ENCODE results near the gene RFLNA.

RFLNA gene

GRCh38 chr12:124301084-124301654 is 6.3 kb downstream of the RFLNA start:
- TF ChIP-seq SIN3A (IDR thresholded peaks at IDR 0.05; ENCODE audit: borderline replicate concordance, insufficient read depth, low read length) (no peak), TAF1 (IDR thresholded peaks at IDR 0.05; ENCODE audit: borderline replicate concordance, insufficient read depth, low read length) (no peak), POLR2AphosphoS5 (IDR thresholded peaks at IDR 0.05; ENCODE audit: low read depth, low read length) (no peak), FOXP2 (optimal IDR thresholded peaks at IDR 0.05; ENCODE audit: borderline replicate concordance, extremely low read depth, extremely low read length, insufficient read depth) (no peak), REST (IDR thresholded peaks at IDR 0.05; ENCODE audit: insufficient read depth in 1 of 2, low read depth in 2 of 2, low read length in 2 of 2) (no peak)

- TF ChIP-seq POLR2AphosphoS5 (IDR thresholded peaks at IDR 0.05; ENCODE audit: low read depth, low read length) (no peak), SIN3A (IDR thresholded peaks at IDR 0.05; ENCODE audit: borderline replicate concordance, insufficient read depth, low read length) (no peak), REST (IDR thresholded peaks at IDR 0.05; ENCODE audit: insufficient read depth in 1 of 2, low read depth in 2 of 2, low read length in 2 of 2) (no peak), TAF1 (IDR thresholded peaks at IDR 0.05; ENCODE audit: borderline replicate concordance, insufficient read depth, low read length) (no peak), FOXP2 (optimal IDR thresholded peaks at IDR 0.05; ENCODE audit: borderline replicate concordance, extremely low read depth, extremely low read length, insufficient read depth) (no peak)
These were observed 7.4 kb downstream of the RFLNA start for GRCh38 chr12:124302241-124302806.

GRCh38 chr12:124302807-124303578 is 8.1 kb downstream of the RFLNA start:
- no peak for TF ChIP-seq POLR2AphosphoS5 (IDR thresholded peaks at IDR 0.05; ENCODE audit: low read depth, low read length)
- no peak for TF ChIP-seq SIN3A (IDR thresholded peaks at IDR 0.05; ENCODE audit: borderline replicate concordance, insufficient read depth, low read length)
- no peak for TF ChIP-seq FOXP2 (optimal IDR thresholded peaks at IDR 0.05; ENCODE audit: borderline replicate concordance, extremely low read depth, extremely low read length, insufficient read depth)
- no peak for TF ChIP-seq REST (IDR thresholded peaks at IDR 0.05; ENCODE audit: insufficient read depth in 1 of 2, low read depth in 2 of 2, low read length in 2 of 2)
- TF ChIP-seq TAF1 (IDR thresholded peaks at IDR 0.05; ENCODE audit: borderline replicate concordance, insufficient read depth, low read length), result no peak

GRCh38 chr12:124303579-124304313 is 8.9 kb downstream of the RFLNA start:
- no peak for TF ChIP-seq TAF1 (IDR thresholded peaks at IDR 0.05; ENCODE audit: borderline replicate concordance, insufficient read depth, low read length)

GRCh38 chr12:124304314-124304790 is 9.5 kb downstream of the RFLNA start:
- TF ChIP-seq FOXP2 (optimal IDR thresholded peaks at IDR 0.05; ENCODE audit: borderline replicate concordance, extremely low read depth, extremely low read length, insufficient read depth), result no peak
- TF ChIP-seq SIN3A (IDR thresholded peaks at IDR 0.05; ENCODE audit: borderline replicate concordance, insufficient read depth, low read length), result no peak
- TF ChIP-seq REST (IDR thresholded peaks at IDR 0.05; ENCODE audit: insufficient read depth in 1 of 2, low read depth in 2 of 2, low read length in 2 of 2), result no peak
- TF ChIP-seq POLR2AphosphoS5 (IDR thresholded peaks at IDR 0.05; ENCODE audit: low read depth, low read length), result no peak
- no peak for TF ChIP-seq TAF1 (IDR thresholded peaks at IDR 0.05; ENCODE audit: borderline replicate concordance, insufficient read depth, low read length)

All from PFSK-1 (cell line).